Measurements from ENCODE around the gene PLIN5. TPM values are rescaled to one million over a fixed set of nuclear protein-coding genes. Genes with fewer than 3 reads are reported as not detected.

PLIN5 gene
- total RNA-seq, 2 experiments from 2014 or later, result 0.31 to 0.93 TPM

- Histone ChIP-seq H3K27ac (ENCODE audit: low read depth in 1 of 2, low read length in 2 of 2) (no peak overlapping the region), H3K36me3 (ENCODE audit: insufficient read depth, low read length) (peaks cover 17% of the 10 kb centered on the region), H3K4me3 (ENCODE audit: low read length) (no peak overlapping the region), H3K4me1 (ENCODE audit: insufficient read depth, low read length) (no peaks in the 10 kb centered on the region), H3K9me3 (ENCODE audit: control insufficient read depth in 1 of 2, insufficient read depth in 1 of 2, low read length in 2 of 2) (no peaks in the 10 kb centered on the region), H3K27me3 (ENCODE audit: control insufficient read depth in 1 of 2, insufficient read depth in 2 of 2, low read length in 2 of 2) (no peaks in the 10 kb centered on the region)
- H3K27me3 Mint-ChIP-seq, result no peaks in the 10 kb centered on the region
- no peak overlapping the region for H3K4me3 Mint-ChIP-seq
- ATAC-seq (ENCODE audit: poor library complexity) (no peak), DNase-seq (no peak)
- CTCF ChIA-PET, result no interaction called here
- H3K36me3 Mint-ChIP-seq (ENCODE audit: low read depth), result peaks cover 38% of the 10 kb centered on the region
- no peak overlapping the region for H3K27ac Mint-ChIP-seq
- intact Hi-C loops (cut with DNase I, micrococcal nuclease), result no loop called here
- POLR2A ChIA-PET, result no interaction called here
- no peaks in the 10 kb centered on the region for H3K9me3 Mint-ChIP-seq
- TF ChIP-seq CTCF (IDR thresholded peaks at IDR 0.05), result no peak
- no peaks in the 10 kb centered on the region for H3K4me1 Mint-ChIP-seq (ENCODE audit: low read depth)
These were observed 51.6 kb downstream of the PLIN5 start for GRCh38 chr19:4483385-4483784.

DNA sequence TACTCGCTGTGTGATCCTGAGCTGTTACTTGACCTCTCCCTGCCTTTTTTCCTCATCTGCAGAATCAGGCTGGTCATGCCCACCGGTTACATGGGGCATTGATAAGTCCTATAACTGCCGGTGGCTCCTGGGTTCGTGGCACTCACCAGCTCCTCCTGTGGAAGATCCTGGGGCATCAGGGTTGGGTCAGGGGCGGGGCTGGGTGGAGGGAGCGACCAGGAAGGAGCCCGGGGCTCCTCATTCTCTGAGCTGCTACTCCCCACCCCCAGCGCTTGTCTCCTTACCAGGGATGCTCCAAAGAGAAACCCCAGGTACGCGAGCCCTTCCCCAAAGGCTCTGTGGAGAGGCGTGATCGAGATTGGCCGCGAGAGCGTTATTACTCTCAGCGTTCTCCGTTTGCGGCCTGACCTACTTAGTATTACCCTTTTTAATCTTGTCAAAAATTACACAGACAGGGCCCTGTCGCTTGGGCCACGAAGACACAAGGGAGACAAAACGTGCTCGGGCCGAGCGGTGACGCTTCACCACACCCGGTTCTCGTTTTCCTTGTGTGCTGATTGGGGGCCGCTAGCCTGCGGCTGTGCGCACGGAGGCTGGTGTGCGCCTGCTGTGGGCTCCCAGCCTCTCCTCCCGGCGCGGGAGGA, 52.2 kb downstream of the PLIN5 start:
- Histone ChIP-seq H3K27ac (ENCODE audit: low read depth in 1 of 2, low read length in 2 of 2) (no peak overlapping the region), H3K4me1 (ENCODE audit: insufficient read depth, low read length) (no peaks in the 10 kb centered on the region), H3K36me3 (ENCODE audit: insufficient read depth, low read length) (peaks cover 17% of the 10 kb centered on the region), H3K9me3 (ENCODE audit: control insufficient read depth in 1 of 2, insufficient read depth in 1 of 2, low read length in 2 of 2) (no peaks in the 10 kb centered on the region), H3K27me3 (ENCODE audit: control insufficient read depth in 1 of 2, insufficient read depth in 2 of 2, low read length in 2 of 2) (no peaks in the 10 kb centered on the region), H3K4me3 (ENCODE audit: low read length) (no peak overlapping the region)
- H3K27ac Mint-ChIP-seq, result no peak overlapping the region
- no peak for TF ChIP-seq CTCF (IDR thresholded peaks at IDR 0.05)
- H3K36me3 Mint-ChIP-seq (ENCODE audit: low read depth), result peaks cover 37% of the 10 kb centered on the region
- no peaks in the 10 kb centered on the region for H3K4me1 Mint-ChIP-seq (ENCODE audit: low read depth)
- intact Hi-C loops (cut with DNase I, micrococcal nuclease), result no loop called here
- no peak for DNase-seq
- POLR2A ChIA-PET, result no interaction called here
- CTCF ChIA-PET, result no interaction called here
- no peaks in the 10 kb centered on the region for H3K27me3 Mint-ChIP-seq
- no peak overlapping the region for H3K4me3 Mint-ChIP-seq
- no peaks in the 10 kb centered on the region for H3K9me3 Mint-ChIP-seq
- no peak for ATAC-seq (ENCODE audit: poor library complexity)

GRCh38 chr19:4477034-4477801, 57.8 kb downstream of the PLIN5 start:
- no peaks in the 10 kb centered on the region for H3K27me3 Mint-ChIP-seq
- POLR2A ChIA-PET, result no interaction called here

More at GRCh38 chr19:4477034-4477801, 57.8 kb downstream of the PLIN5 start:
- CTCF ChIA-PET, result no interaction called here
- Mint-ChIP-seq H3K27ac (no peak overlapping the region), H3K9me3 (no peaks in the 10 kb centered on the region), H3K36me3 (ENCODE audit: low read depth) (peaks cover 28% of the 10 kb centered on the region), H3K4me1 (ENCODE audit: low read depth) (peaks cover 18% of the 10 kb centered on the region), H3K4me3 (no peak overlapping the region)
- Histone ChIP-seq H3K4me1 (ENCODE audit: insufficient read depth, low read length) (peaks cover 27% of the 10 kb centered on the region), H3K36me3 (ENCODE audit: insufficient read depth, low read length) (peaks cover 24% of the 10 kb centered on the region), H3K27me3 (ENCODE audit: control insufficient read depth in 1 of 2, insufficient read depth in 2 of 2, low read length in 2 of 2) (no peaks in the 10 kb centered on the region), H3K9me3 (ENCODE audit: control insufficient read depth in 1 of 2, insufficient read depth in 1 of 2, low read length in 2 of 2) (no peaks in the 10 kb centered on the region), H3K4me3 (ENCODE audit: low read length) (no peak overlapping the region), H3K27ac (ENCODE audit: low read depth in 1 of 2, low read length in 2 of 2) (no peak overlapping the region)
- no peak for TF ChIP-seq CTCF (IDR thresholded peaks at IDR 0.05)
- no peak for ATAC-seq (ENCODE audit: poor library complexity)
- no peak for DNase-seq
- intact Hi-C loops (cut with DNase I, micrococcal nuclease), result loop anchor here in 1 of 2 experiments (10.0 kb wide), 1 partner anchor 318 kb away; the partner anchor contains the start of gene FEM1A

Measured in CD4-positive, alpha-beta T cell (primary cell).